ENCODE results near the gene MTCL1.

Gene MTCL1

DNA sequence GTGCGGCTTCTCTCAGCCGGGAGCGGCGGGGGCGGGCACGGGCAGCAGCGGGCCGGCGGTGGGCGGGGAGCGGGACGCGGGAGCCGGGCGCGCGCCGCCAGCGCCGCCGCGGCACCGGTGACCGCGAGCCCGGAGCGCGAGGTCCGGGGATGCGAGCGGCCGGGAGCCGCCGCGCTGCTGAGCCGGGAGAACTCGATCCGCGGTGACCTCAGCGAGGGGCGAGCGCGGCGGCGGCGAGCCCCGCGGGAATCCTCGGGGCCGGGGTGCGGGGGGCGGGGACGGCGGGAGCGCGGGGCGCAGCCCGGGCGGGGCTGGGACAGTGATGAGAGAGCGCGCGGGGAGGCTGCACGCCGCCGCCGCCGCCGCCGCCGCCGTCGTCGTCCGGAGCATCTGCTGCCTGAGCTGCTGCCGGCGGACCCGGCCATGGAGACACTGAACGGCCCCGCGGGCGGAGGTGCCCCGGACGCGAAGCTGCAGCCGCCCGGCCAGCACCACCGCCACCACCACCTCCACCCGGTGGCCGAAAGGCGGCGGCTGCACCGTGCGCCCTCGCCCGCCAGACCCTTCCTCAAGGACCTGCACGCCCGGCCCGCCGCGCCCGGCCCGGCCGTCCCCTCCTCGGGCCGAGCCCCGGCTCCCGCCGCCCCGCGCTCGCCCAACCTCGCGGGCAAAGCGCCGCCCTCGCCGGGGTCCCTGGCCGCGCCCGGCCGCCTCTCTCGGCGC lies at the start of gene MTCL1:
MTCL1 (plus strand) TSS at position 319 of the 723 bp plus-strand sequence; CDS start at position 424, 105 bp downstream.
- no peak for TF ChIP-seq CTCF (IDR thresholded peaks at IDR 0.05; ENCODE audit: low read depth, low read length, missing control alignments)
- H3K4me3 ChIP-seq (ENCODE audit: low read depth, low read length) = peak within 1 kb of the TSS; percentile 77
- DNase-seq (ENCODE audit: low read depth) = no peak

DNA sequence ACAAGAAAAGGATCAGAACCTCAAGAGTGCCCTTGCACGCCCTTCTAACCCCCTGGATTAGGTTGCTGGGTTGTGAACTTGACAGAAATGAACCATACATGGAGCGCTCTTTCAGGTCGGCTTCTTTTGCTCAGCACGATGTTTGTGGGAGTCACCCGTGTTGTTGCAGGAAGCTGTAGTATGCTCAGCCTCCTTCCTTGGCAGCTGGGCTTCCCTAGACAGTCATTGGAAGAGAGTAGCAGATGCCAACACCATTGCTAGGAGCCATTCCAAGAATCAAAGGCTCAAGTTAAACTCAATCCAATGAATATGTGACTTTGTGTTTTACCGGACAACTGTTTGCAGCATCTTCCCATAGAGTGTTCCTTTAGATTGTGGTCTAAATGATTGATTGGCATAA lies 49.1 kb upstream of the MTCL1 start:
- no peak for TF ChIP-seq CTCF (IDR thresholded peaks at IDR 0.05; ENCODE audit: low read depth, low read length, missing control alignments)
- no peak overlapping the region for H3K4me3 ChIP-seq (ENCODE audit: low read depth, low read length)
- no peak for DNase-seq (ENCODE audit: low read depth)

DNA sequence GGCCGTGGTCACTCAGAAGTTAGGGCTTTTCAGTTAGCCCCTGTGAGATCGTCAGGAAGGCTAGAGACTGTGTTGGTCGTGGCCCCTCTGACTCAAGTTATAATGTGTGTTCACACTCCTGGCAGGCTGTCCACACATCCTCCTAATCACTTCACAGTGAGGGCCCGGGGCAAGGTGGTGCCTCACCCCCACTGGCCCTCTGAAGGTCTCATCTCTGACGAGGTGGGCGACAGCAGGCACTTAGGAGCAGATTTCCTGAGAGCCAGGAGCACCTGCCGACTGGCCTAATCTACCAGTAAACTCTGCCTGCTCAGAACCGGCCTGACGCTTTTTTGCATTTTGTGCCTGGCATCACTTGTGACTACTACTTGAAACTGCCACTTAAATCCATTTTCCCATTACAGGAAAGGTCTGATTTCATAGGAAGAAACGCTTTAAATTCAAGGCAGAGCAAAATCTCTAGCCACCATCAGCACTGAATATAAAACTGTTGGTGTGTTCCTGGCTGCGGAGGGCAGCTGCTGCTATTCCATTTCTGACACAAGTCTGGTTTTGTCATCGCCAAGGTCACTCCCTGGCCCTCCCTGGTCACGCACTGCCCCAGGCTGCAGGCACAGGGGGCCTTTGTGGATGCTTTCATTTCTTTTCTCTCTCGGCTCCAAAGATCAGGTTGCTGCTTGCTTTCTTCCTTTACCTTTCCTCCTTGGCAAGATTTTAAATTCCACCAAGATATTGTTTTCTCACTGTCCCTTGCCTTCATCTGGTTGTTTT lies 48.1 kb upstream of the MTCL1 start:
- DNase-seq (ENCODE audit: low read depth) = no peak
- H3K4me3 ChIP-seq (ENCODE audit: low read depth, low read length) = no peak overlapping the region
- TF ChIP-seq CTCF (IDR thresholded peaks at IDR 0.05; ENCODE audit: low read depth, low read length, missing control alignments) = no peak

- TF ChIP-seq CTCF (IDR thresholded peaks at IDR 0.05; ENCODE audit: low read depth, low read length, missing control alignments) = no peak
These were observed 47.4 kb upstream of the MTCL1 start for GRCh38 chr18:8657873-8658470.

GRCh38 chr18:8658858-8659485 lies 46.4 kb upstream of the MTCL1 start:
- no peak overlapping the region for H3K4me3 ChIP-seq (ENCODE audit: low read depth, low read length)
- no peak for DNase-seq (ENCODE audit: low read depth)
- no peak for TF ChIP-seq CTCF (IDR thresholded peaks at IDR 0.05; ENCODE audit: low read depth, low read length, missing control alignments)

More at GRCh38 chr18:8657873-8658470, 47.4 kb upstream of the MTCL1 start:
- DNase-seq (ENCODE audit: low read depth) = no peak
- no peak overlapping the region for H3K4me3 ChIP-seq (ENCODE audit: low read depth, low read length)

DNA sequence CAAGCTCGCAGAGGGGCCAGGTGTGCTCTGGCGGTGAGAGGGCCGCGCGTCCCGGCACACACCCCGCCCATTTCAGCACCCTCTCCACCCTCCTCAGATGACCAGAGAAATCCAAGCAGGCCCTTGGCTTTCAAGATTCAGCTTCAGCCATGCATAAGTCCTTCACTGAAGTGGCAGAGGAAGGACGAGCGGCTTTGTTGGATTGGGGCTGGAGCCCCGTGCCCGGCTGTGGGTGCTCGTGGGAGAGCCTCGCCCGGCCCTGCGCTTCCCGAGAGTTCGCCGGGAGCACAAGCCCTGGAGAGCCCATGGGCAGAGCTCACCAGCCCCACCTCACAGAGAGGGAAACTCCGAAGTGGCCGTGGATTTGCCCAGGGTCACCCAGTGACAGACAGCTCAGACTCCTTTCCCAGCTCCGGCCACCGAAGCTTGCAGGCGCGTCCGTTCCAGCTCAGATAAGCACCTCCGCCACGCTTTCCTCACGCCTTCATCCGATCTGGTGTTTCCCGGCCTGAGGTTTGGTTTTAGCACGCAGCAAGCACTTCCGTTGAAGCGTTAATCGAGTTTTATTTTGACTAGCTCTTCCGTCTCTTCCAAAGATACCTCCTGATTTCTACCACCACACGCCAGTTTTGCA lies 45.6 kb upstream of the MTCL1 start:
- no peak for DNase-seq (ENCODE audit: low read depth)
- TF ChIP-seq CTCF (IDR thresholded peaks at IDR 0.05; ENCODE audit: low read depth, low read length, missing control alignments) = no peak
- H3K4me3 ChIP-seq (ENCODE audit: low read depth, low read length) = no peak overlapping the region
